Left renal cortex interstitium (tissue), 4 donors: ENCODE results near the gene RITA1. TPM values are rescaled to one million over a fixed set of nuclear protein-coding genes. Genes with fewer than 3 reads are reported as not detected.
"Not testable (repeated sequence)": the region's sequence is repeated elsewhere in the genome, so short reads cannot be mapped to it uniquely, and the experiment has no call there.

Experiments used
- DNase-seq, 4 donors: peaks; one replicate each; pipeline ENCODE4 v3.0.0-alpha.2; 2013; ENCODE audit warnings: low read depth in 4 of 4, low spot score in 2 of 4, missing footprints in 1 of 4
- polyA plus RNA-seq, 4 donors: library from polyadenylated mRNA; unstranded; fragments of 120-200 nt; gene quantifications; one replicate each; pipeline ENCODE4 v1.2.1, GENCODE V29; 2013; ENCODE audit not compliant: insufficient read length in 4 of 4

RITA1 gene
- polyA plus RNA-seq, 4 donors = 14.7 to 20.1 (median 17.9) TPM

- no peak for DNase-seq
Observed at GRCh38 chr12:113201187-113202177, 16.0 kb downstream of the RITA1 start.

DNA sequence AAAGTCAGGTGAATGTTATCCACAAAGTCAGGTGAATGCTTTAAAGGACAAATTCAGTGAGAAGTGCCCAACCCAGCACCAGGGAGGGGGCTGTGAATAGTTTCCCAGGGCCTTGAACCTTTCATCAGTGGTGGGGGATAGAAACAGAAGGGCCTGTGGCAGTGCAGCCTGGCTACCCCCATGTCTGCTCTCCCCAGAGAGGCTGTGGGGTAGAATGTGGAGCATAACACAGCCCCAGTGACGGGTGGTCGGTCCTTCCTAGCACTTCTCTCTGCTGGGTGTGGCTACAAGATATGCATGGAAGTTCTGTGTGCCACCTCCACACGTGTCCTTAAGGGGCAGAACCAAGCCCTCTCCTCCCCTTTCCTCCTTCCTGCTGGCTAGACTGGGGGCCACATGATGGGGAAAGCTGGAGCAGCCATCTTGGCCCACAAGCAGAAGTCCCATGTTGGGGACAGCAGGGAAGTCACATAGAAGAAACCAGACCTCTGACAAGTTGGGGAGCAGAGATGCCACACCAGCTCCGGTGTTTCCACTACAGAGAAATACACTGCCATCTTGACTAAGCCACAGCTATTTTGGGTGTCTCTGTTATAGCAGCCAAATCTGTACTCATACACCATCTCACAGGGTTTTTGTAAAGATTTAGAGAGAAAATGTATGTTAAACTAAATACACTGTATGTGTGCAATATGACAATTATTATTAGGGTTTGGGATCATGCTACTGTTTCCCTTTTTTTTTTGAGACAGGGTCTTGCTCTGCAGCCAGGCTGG is 17.0 kb downstream of the RITA1 start:
- DNase-seq = no peak

DNA sequence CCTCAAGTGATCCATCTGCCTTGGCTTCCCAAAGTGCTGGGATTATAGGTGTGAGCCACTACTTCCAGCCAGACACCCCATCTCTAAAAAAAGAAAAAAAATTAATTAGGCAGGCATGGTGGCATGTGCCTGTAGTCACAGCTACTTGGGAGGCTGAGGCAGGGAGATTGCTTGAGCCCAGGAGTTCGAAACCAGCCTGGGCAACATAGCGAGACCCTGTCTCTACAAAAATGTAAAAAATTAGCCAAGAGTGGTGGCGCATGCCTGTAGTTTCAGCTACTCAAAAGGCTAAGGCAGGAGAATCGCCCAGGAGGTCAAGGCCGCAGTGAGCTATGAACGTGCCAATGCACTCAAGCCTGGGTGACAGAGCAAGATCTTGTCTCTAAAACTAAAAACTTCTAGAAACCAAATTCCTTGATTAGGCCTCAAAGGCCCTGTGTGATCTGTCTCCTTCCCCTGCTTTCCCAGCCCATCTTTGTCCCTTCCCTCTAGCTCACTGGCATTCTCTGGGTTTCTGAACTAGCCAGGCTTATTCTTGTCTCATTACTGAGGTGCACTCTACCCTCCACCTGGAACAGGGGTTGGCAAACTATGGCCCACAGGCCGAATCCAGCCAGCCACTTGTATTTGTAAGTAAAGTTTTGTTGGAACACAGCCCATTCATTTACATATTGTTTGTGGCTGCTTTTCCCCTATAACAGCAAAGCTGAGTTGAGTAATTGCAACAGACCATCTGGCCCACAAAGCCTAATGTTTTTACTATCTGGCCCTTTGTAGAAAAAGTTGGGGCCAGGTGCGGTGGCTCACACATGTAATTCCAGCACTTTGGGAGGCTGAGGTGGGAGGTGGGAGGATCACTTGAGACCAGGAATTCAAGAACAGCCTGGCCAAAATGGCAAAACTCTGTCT is 18.6 kb downstream of the RITA1 start:
- DNase-seq = no peak

- no peak for DNase-seq
Observed at GRCh38 chr12:113204804-113205203, 19.3 kb downstream of the RITA1 start.

DNA sequence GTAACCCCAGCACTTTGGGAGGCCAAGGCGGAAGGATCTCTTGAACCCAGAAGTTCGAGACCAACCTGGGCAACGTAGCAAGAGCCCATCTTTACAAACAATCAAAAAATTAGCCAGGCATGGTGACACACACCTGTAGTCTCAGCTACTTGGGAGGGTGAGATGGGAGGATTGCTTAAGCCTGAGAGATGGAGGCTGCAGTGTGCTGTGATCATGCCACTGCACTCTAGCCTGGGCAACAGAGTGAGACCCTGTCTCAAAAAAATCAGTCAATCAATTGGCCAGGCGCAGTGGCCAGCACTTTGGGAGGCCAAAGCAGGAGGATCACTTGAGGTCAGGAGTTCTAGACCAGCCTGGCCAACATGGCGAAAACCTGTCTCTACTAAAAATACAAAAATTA is 21.3 kb downstream of the RITA1 start:
- not testable (repeated sequence) for DNase-seq

GRCh38 chr12:113207613-113208040 is 22.1 kb downstream of the RITA1 start:
- no peak for DNase-seq

- no peak for DNase-seq
Observed at GRCh38 chr12:113208041-113208934, 22.8 kb downstream of the RITA1 start.

GRCh38 chr12:113211160-113211559 is 25.6 kb downstream of the RITA1 start:
- DNase-seq = no peak

DNA sequence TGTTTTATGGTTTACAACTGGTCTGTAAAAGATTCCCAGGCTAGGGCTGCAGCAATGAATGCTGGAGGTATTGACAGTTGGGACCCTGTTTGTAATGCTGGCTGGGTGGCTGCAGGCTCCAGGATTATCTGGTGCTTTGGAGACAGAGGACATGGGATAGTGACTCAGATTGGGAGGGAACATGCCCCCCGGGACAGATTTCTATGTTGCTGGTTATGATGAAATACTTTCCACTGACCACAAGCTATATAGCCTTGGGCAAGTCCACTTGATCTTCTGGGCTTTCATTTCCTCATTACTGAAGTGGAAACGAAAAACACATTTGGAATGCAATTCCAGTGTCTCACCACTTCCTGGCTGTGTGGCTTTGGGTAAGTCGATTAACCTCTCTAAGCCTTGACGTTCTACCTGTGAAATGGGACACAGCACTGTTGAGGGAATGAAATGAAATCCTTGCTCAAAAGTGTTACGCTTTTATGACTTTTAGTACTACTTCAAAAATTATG is 29.4 kb downstream of the RITA1 start:
- DNase-seq = no peak

DNA sequence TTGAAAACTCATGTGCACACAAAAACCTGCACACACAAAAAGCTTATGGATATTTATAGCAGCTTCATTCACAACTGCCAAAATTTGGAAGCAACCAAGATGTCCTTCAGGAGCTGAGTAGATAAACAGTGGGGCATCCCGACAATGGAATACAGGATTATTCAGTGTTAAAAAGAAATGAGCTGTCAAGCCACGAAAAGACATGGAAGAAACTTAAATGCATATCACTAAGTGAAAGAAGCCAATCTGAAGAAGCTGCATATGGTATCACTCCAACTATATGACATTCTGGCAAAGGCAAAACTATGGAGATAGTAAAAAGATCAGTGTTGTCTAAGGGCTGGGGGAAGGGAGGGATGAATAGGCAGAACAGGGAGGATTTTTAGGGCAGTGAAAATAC is 30.5 kb downstream of the RITA1 start:
- DNase-seq = no peak

- no peak for DNase-seq
Observed at GRCh38 chr12:113220593-113221180, 35.2 kb downstream of the RITA1 start.

- DNase-seq = peak; percentile 100
Observed at GRCh38 chr12:113221181-113221996, 35.9 kb downstream of the RITA1 start, which contains the start of gene TPCN1. Gene TPCN1 (plus strand): TSS chr12:113221464. CDS start chr12:113226853, 5,389 bp downstream.

GRCh38 chr12:113221997-113222729 is 36.6 kb downstream of the RITA1 start:
- DNase-seq = no peak

DNA sequence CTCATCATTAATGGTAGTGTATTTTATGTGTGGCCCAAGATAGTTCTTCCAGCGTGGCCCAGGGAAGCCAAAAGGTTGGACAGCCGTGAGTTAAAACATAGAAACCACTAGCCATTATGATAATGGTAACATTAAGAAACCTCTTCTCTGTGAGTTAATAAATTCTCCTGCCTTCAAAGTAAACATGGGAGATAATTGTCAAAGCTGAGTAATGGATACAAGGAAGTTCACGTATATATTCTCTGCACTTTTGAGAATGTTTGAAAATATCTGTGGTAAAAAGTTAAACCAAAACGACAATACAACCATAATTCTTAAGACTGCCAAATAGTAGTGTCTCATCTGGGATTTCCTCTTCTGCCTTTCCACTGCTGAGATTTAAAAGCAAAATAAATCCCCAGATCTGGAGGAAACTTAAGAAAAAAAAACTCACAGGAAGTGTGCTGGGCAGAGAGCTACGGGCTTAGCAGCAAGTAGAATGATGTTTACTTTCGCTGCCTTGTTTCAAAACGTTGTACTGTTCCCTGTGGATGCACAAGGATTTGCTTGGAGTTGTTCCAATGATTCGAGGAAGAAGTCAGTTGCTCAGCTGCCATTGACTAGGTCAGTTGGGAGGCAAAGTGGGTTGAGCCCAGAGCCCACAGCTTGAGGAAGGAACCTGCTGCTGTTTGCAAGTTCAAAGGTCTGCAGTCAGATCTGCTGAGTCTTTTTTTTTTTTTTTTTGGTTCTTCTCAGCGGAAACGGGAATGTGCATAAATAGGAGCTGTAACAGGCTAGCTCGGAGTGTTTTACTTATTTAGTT is 37.4 kb downstream of the RITA1 start:
- DNase-seq = peak in 1 of 4 donors; percentile 73

- no peak for DNase-seq
Observed at GRCh38 chr12:113224955-113225354, 39.4 kb downstream of the RITA1 start.
